ENCODE data around the gene EBLN2. TPM values are rescaled to one million over a fixed set of nuclear protein-coding genes. Genes with fewer than 3 reads are reported as not detected.

The EBLN2 gene
- total and polyA plus RNA-seq, 2 donors from 2014 or later, result 0.24 to 4.5 TPM

DNA sequence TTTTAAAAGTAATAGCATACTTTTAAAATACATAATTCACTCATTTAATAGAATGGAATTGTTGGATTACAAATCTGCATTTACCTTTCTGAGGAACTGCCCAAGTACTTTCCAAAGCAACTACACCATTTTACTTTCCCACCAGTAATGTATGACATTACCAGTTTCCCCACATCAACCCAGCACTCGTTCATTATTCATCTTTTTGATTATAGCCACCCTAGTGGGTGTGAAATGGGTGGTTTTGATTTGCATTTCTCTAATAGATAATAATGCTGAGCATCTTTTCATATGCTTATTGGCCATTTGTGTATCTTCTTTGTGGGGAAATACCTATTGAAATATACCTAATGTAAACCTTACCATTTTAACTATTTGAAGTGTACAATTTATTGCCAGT, 18.0 kb upstream of the EBLN2 start:
- FAIRE-seq (no peak), DNase-seq (no peak)
- Histone ChIP-seq H3K27ac (ENCODE audit: low read depth in 2 of 2, low read length in 2 of 2) (no peak overlapping the region), H3K4me1 (ENCODE audit: control insufficient read depth in 2 of 3, insufficient read depth in 2 of 3, low read depth in 1 of 3, low read length in 3 of 3) (no peaks in the 10 kb centered on the region), H3K36me3 (ENCODE audit: control insufficient read depth in 2 of 3, insufficient read depth in 3 of 3, low read length in 3 of 3) (no peaks in the 10 kb centered on the region), H3K9ac (ENCODE audit: low read length in 3 of 3) (no peak overlapping the region), H3K9me3 (ENCODE audit: control insufficient read depth in 2 of 3, insufficient read depth in 1 of 3, low read length in 3 of 3) (no peaks in the 10 kb centered on the region), H3K27me3 (ENCODE audit: control insufficient read depth, insufficient read depth, low read length) (no peaks in the 10 kb centered on the region), H3K4me3 (ENCODE audit: low read length in 3 of 3) (no peak overlapping the region)
- TF ChIP-seq, protein P1, sequence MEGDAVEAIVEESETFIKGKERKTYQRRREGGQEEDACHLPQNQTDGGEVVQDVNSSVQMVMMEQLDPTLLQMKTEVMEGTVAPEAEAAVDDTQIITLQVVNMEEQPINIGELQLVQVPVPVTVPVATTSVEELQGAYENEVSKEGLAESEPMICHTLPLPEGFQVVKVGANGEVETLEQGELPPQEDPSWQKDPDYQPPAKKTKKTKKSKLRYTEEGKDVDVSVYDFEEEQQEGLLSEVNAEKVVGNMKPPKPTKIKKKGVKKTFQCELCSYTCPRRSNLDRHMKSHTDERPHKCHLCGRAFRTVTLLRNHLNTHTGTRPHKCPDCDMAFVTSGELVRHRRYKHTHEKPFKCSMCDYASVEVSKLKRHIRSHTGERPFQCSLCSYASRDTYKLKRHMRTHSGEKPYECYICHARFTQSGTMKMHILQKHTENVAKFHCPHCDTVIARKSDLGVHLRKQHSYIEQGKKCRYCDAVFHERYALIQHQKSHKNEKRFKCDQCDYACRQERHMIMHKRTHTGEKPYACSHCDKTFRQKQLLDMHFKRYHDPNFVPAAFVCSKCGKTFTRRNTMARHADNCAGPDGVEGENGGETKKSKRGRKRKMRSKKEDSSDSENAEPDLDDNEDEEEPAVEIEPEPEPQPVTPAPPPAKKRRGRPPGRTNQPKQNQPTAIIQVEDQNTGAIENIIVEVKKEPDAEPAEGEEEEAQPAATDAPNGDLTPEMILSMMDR (IDR thresholded peaks at IDR 0.05; ENCODE audit: borderline replicate concordance, extremely low read depth, insufficient read depth), result no peak
- intact Hi-C loops (cut with DNase I), result no loop called here

DNA sequence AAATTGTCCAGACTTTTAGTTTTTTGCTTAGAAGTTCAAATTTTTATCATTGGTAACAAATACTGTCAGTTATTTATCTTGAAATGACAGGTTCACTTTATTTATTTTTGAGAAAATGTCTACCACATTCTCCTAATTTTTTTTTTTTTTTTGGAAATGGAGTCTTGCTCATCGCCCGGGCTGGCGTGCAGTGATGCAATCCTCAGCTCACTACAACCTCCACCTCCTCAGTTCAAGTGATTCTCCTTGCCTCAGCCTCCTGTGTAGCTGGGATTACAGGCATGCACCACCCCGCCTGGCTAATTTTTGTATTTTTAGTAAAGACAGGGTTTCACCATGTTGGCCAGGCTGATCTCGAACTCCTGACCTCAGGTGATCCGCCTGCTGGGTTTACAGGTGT, 16.1 kb upstream of the EBLN2 start:
- FAIRE-seq, result no peak

DNA sequence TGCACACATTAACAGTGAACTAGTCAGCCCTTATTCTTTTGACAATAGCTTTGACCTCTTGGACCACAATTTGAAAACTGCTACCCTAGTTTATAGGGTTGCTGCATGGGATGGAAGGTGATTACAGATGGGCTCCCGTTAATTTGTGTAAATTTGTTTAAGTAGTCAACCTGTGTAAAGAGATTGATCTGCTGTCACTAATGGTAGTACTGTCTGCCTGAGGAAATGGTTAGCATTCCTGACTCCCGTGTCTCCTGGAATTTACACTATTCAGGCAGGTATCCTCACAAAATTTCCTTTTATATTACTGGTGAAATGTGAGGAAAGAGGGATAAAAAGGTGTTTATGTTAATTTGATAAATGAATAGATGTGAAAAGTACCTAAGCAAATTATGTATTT, 15.3 kb upstream of the EBLN2 start:
- DNase-seq (no peak), FAIRE-seq (no peak)
- Histone ChIP-seq H3K27me3 (ENCODE audit: control insufficient read depth, insufficient read depth, low read length) (no peaks in the 10 kb centered on the region), H3K4me3 (ENCODE audit: low read length in 3 of 3) (no peak overlapping the region), H3K9ac (ENCODE audit: low read length in 3 of 3) (no peak overlapping the region), H3K36me3 (ENCODE audit: control insufficient read depth in 2 of 3, insufficient read depth in 3 of 3, low read length in 3 of 3) (no peaks in the 10 kb centered on the region), H3K4me1 (ENCODE audit: control insufficient read depth in 2 of 3, insufficient read depth in 2 of 3, low read depth in 1 of 3, low read length in 3 of 3) (no peaks in the 10 kb centered on the region), H3K27ac (ENCODE audit: low read depth in 2 of 2, low read length in 2 of 2) (no peak overlapping the region), H3K9me3 (ENCODE audit: control insufficient read depth in 2 of 3, insufficient read depth in 1 of 3, low read length in 3 of 3) (no peaks in the 10 kb centered on the region)
- TF ChIP-seq, protein P1 (IDR thresholded peaks at IDR 0.05; ENCODE audit: borderline replicate concordance, extremely low read depth, insufficient read depth), result no peak
- intact Hi-C loops (cut with DNase I), result no loop called here

More for the DNA sequence above, 16.1 kb upstream of the EBLN2 start:
- TF ChIP-seq, protein P1 (IDR thresholded peaks at IDR 0.05; ENCODE audit: borderline replicate concordance, extremely low read depth, insufficient read depth), result no peak
- no peaks in the 10 kb centered on the region for H3K9me3 ChIP-seq (ENCODE audit: control insufficient read depth in 2 of 3, insufficient read depth in 1 of 3, low read length in 3 of 3)
- intact Hi-C loops (cut with DNase I), result no loop called here
- no peaks in the 10 kb centered on the region for H3K4me1 ChIP-seq (ENCODE audit: control insufficient read depth in 2 of 3, insufficient read depth in 2 of 3, low read depth in 1 of 3, low read length in 3 of 3)
- no peak for DNase-seq
- no peak overlapping the region for H3K9ac ChIP-seq (ENCODE audit: low read length in 3 of 3)
- H3K27me3 ChIP-seq (ENCODE audit: control insufficient read depth, insufficient read depth, low read length), result no peaks in the 10 kb centered on the region
- no peaks in the 10 kb centered on the region for H3K36me3 ChIP-seq (ENCODE audit: control insufficient read depth in 2 of 3, insufficient read depth in 3 of 3, low read length in 3 of 3)
- no peak overlapping the region for H3K27ac ChIP-seq (ENCODE audit: low read depth in 2 of 2, low read length in 2 of 2)
- no peak overlapping the region for H3K4me3 ChIP-seq (ENCODE audit: low read length in 3 of 3)

DNA sequence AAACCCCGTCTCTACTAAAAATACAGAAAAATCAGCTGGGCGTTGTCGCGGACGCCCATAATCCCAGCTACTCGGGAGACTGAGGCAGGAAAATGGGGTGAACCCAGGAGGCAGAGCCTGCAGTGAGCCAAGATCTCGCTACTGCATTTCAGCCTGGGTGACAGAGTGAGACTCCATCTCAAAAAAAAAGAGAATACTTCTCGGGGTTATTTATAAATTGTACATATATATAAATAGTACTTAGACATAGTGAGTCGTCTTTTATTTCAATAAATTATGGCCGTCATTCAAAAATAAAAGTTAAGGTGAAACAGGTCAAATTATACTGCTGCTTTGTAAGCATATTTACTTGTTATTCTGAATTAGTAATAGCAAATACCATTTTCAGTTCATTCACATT, 12.1 kb upstream of the EBLN2 start:
- Histone ChIP-seq H3K27ac (ENCODE audit: low read depth in 2 of 2, low read length in 2 of 2) (no peak overlapping the region), H3K36me3 (ENCODE audit: control insufficient read depth in 2 of 3, insufficient read depth in 3 of 3, low read length in 3 of 3) (no peaks in the 10 kb centered on the region), H3K4me1 (ENCODE audit: control insufficient read depth in 2 of 3, insufficient read depth in 2 of 3, low read depth in 1 of 3, low read length in 3 of 3) (no peaks in the 10 kb centered on the region), H3K27me3 (ENCODE audit: control insufficient read depth, insufficient read depth, low read length) (no peaks in the 10 kb centered on the region), H3K4me3 (ENCODE audit: low read length in 3 of 3) (no peak overlapping the region), H3K9me3 (ENCODE audit: control insufficient read depth in 2 of 3, insufficient read depth in 1 of 3, low read length in 3 of 3) (no peaks in the 10 kb centered on the region), H3K9ac (ENCODE audit: low read length in 3 of 3) (no peak overlapping the region)
- FAIRE-seq, result no peak
- intact Hi-C loops (cut with DNase I), result no loop called here
- TF ChIP-seq, protein P1 (IDR thresholded peaks at IDR 0.05; ENCODE audit: borderline replicate concordance, extremely low read depth, insufficient read depth), result no peak
- DNase-seq, result no peak
